AG04450 (cell line): Measurements from ENCODE around the gene ZNF107. TPM values are rescaled to one million over a fixed set of nuclear protein-coding genes. Genes with fewer than 3 reads are reported as not detected.

ENCODE experiments used
- CTCF ChIA-PET: fragments of 300-600, 350-600 bp; formaldehyde crosslinking; extraction: SDS; loops from one replicate; lab custom pipeline; 2022; ENCODE audit warnings: antibody characterized with exemption, inconsistent platforms; lab: Charles Lee
- POLR2A ChIA-PET: fragments of 350-600 bp; formaldehyde crosslinking; extraction: SDS; loops from one replicate; lab custom pipeline; 2021; ENCODE audit warnings: antibody characterized with exemption, inconsistent platforms; lab: Yijun Ruan, JAX
- DNase-seq: peaks from one replicate; pipeline ENCODE4 v3.0.0-alpha.2; 2011; ENCODE audit warnings: low read depth, low spot score
- H3K27ac ChIP-seq: one replicate; pipeline ENCODE4 v1.5.1; 2012; ENCODE audit warnings: low read depth, low read length, control low read depth
- H3K27me3 ChIP-seq: one replicate; pipeline ENCODE4 v1.6.0; 2012; ENCODE audit warnings: low read length; ENCODE audit not compliant: control insufficient read depth, insufficient read depth
- H3K4me3 ChIP-seq: 2 replicates; pipeline ENCODE4 v1.5.1; 2011; ENCODE audit warnings: mild to moderate bottlenecking, low read depth, low read length, control low read depth
- H3K9me3 ChIP-seq: 2 replicates; pipeline ENCODE4 v1.5.1; 2012; ENCODE audit warnings: low read length; ENCODE audit not compliant: control insufficient read depth, insufficient read depth
- polyA plus RNA-seq: library from polyadenylated mRNA; depleted of rRNA; stranded (reverse); fragments of >200 nt; gene quantifications from 2 replicates; pipeline ENCODE4 v1.2.3, GENCODE V29; 2011
- TF ChIP-seq, protein P1 (sequence below): IDR thresholded peaks from 2 replicates; pipeline ENCODE4 v1.5.1; 2011; ENCODE audit warnings: low read depth, low read length, control low read depth, inconsistent platforms

Gene ZNF107
- polyA plus RNA-seq, 1 experiment, result 3.2 TPM

DNA sequence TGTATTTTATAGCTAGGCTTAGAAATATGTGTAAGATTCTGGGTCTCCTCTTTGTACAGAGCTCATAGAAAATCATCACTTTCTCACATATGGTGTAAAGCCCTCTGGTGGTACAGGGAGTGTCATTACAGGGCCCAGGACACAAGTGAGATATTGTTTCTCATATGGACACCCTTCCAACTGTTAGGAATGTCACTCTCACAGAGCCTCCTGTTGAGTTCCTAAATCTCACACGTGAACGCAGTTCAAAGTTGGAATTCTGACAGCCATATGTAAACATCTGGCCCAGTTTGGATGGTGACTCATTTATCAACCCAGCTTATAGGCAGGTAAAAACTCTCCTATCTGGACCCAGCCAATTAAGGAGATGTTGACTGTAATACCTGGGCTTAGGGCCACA lies 35.4 kb upstream of the ZNF107 start:
- TF ChIP-seq, protein P1, sequence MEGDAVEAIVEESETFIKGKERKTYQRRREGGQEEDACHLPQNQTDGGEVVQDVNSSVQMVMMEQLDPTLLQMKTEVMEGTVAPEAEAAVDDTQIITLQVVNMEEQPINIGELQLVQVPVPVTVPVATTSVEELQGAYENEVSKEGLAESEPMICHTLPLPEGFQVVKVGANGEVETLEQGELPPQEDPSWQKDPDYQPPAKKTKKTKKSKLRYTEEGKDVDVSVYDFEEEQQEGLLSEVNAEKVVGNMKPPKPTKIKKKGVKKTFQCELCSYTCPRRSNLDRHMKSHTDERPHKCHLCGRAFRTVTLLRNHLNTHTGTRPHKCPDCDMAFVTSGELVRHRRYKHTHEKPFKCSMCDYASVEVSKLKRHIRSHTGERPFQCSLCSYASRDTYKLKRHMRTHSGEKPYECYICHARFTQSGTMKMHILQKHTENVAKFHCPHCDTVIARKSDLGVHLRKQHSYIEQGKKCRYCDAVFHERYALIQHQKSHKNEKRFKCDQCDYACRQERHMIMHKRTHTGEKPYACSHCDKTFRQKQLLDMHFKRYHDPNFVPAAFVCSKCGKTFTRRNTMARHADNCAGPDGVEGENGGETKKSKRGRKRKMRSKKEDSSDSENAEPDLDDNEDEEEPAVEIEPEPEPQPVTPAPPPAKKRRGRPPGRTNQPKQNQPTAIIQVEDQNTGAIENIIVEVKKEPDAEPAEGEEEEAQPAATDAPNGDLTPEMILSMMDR, result peak; percentile 45
- H3K9me3 ChIP-seq, result no peaks in the 10 kb centered on the region; the same call in 1 of the 2 replicates
- ChIA-PET POLR2A (no interaction called here), CTCF (interaction anchor here (0.7 kb wide), 1 partner anchor 10 kb away, joined by 3 read pairs; no protein-coding TSS in a partner anchor)
- no peak overlapping the region for H3K27ac ChIP-seq
- no peaks in the 10 kb centered on the region for H3K27me3 ChIP-seq
- no peak for DNase-seq
- no peak overlapping the region for H3K4me3 ChIP-seq

- no peak for DNase-seq
- no peaks in the 10 kb centered on the region for H3K27me3 ChIP-seq
- no peak overlapping the region for H3K27ac ChIP-seq
- peaks cover 4% of the 10 kb centered on the region; the same call in 1 of the 2 replicates for H3K9me3 ChIP-seq
- POLR2A ChIA-PET, result no interaction called here
- CTCF ChIA-PET, result no interaction called here
- no peak overlapping the region for H3K4me3 ChIP-seq
- TF ChIP-seq, protein P1, result no peak
Measured at GRCh38 chr7:64632029-64632428, 33.9 kb upstream of the ZNF107 start.

- TF ChIP-seq, protein P1, result no peak
- POLR2A ChIA-PET, result no interaction called here
- CTCF ChIA-PET, result no interaction called here
Measured at GRCh38 chr7:64633401-64633800, 32.5 kb upstream of the ZNF107 start.

GRCh38 chr7:64634406-64635062 lies 31.4 kb upstream of the ZNF107 start:
- DNase-seq, result no peak
- ChIA-PET CTCF (no interaction called here), POLR2A (no interaction called here)
- Histone ChIP-seq H3K27me3 (no peaks in the 10 kb centered on the region), H3K4me3 (no peak overlapping the region), H3K9me3 (peaks cover 4% of the 10 kb centered on the region; the same call in 1 of the 2 replicates), H3K27ac (no peak overlapping the region)
- TF ChIP-seq, protein P1, result no peak

More at GRCh38 chr7:64633401-64633800, 32.5 kb upstream of the ZNF107 start:
- Histone ChIP-seq H3K27ac (no peak overlapping the region), H3K27me3 (no peaks in the 10 kb centered on the region), H3K9me3 (peaks cover 4% of the 10 kb centered on the region; the same call in 1 of the 2 replicates), H3K4me3 (no peak overlapping the region)
- DNase-seq, result no peak

DNA sequence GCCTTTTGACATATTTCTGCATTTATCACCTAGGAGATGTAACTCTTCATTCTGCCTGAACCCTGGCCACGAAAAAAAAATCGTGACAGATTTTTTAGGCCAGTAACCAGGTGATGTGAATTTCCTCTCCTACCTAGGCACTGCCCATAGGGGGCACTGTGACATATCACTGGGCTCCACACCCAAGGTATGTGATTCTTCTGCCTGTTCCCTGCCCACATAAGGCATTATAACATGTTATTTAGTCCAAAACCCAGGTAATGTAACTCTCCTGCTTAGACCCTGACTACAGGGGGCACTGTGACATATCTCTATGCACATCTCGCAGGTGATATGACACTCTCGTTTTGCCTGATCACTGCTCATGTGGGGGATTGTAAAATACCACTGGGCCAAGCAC lies 29.5 kb upstream of the ZNF107 start:
- no peak for DNase-seq
- POLR2A ChIA-PET, result no interaction called here
- H3K27me3 ChIP-seq, result no peaks in the 10 kb centered on the region
- no peak overlapping the region for H3K4me3 ChIP-seq
- no peak overlapping the region for H3K27ac ChIP-seq
- TF ChIP-seq, protein P1, result no peak
- peaks cover 4% of the 10 kb centered on the region; the same call in 1 of the 2 replicates for H3K9me3 ChIP-seq
- CTCF ChIA-PET, result no interaction called here
